HG03066 (cell line): Measurements from ENCODE around the gene WDR37.

Source experiments
- ATAC-seq: cut with Tn5 transposase; IDR thresholded peaks from one replicate; pipeline ENCODE4 v1.9.1; 2021; ENCODE audit warnings: low read depth; ENCODE audit not compliant: unreplicated experiment

The WDR37 gene

DNA sequence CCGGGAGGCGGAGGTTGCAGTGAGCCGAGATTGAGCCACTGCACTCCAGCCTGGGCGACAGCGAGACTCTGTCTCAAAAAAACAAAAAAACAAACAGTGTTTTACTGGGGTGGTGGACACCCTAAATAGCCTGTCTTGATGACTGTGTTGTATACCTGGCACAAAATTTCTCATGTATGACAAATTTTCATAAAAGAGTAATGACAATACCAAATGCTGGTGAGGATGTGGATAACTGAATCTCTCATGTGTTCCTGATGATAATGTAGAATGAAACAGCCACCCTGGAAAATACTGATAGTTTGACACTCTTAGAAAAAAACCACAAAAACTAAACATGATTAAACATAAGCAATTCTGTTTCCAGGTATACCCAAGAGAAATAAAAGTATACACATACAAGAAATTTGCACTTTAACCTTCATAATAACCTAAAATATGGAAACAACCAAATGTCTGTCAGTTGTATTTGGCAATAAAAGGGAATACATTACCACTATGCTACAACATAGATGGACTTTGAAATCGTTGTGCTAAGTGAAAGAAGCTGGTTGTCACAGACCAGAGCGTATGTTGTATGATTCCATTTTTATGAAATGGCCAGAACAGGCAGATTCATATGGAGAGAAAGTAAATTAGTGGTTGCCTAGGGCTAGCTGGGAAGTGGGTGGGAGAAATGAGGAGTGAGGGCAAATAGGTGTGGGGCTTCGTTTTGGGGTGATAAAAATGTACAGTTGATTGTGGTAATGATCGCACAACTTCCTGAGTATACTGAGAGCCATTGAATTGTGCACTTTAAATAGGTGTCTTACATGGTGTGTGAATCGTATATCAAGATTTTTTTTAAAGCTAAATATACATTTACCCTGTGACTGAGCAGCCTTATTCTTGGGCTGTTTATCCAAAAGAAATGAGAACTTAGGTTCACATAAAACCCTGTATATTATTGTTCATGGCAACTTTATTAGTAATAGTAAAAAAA is 12.5 kb downstream of the WDR37 start:
- no peak for ATAC-seq

DNA sequence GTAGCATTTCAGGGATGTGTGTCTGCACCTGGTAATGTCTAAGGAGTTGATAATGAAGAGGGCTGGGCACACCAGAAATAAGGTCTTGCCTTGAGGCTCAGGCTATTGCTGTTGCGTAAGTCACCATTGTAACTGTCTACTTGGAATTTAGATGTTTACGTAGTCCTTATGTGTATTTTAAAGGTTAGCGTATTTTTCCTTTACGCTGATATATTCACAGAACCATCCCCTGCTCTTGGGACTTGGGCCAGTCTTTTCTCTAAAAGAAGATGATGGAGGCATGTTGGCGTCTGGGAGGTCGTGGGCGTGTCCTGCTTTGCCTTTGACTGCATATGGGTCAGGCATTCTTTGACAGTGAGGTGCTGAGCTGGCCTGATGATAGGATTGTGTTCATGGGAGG is 14.7 kb downstream of the WDR37 start:
- no peak for ATAC-seq

DNA sequence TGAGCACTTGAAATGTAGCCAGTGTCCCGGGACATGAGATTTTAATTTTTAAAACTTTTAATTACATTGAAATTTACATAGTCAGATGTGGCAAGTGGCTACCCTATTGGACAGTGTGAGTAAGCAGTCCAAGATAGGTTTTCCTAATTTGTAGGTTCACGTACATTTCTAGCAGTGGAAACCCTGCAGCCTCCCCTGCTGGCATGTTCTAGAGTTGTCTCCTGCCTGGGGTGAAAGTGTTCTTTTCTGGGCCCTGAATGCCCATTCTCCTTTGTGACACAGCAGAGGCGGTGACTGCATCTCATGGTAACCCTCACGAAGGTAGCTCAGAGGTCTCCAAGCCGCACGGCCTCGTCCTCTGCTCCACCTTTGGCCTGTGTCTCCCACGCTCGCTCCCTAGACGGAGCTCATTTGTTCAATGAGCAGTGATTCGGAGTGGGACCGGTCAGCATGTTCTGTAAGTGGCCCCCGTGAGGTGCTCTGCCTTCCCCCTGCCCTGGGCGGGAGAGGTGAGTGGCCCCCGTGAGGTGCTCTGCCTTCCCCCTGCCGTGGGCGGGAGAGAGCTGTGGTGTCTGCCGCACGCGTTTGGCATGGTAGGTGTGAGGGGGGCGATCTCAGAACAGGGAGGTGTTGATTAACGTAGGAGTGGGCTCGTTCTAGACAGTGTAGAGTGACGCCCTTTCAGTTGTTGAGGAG is 18.0 kb downstream of the WDR37 start:
- ATAC-seq = no peak

GRCh38 chr10:1074748-1075308 is 18.6 kb downstream of the WDR37 start:
- no peak for ATAC-seq

DNA sequence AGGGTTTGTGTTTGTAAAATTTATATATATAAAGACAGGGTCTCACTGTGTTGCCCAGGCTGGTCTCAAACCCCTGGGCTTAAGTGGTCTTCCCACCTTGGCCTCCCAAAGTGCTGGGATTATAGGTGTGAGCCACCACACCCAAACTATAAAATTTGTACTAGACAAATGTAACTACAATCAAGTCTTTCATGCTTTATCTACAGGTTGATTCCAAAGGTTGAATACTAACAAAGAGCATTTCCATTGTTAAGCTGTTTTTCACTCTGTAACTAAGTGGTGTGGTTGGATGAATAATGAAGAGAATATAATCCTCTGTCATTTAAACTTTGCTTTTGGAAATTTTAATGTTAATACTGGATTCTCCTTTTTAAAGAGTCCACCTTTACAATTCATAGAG is 22.5 kb downstream of the WDR37 start:
- no peak for ATAC-seq

DNA sequence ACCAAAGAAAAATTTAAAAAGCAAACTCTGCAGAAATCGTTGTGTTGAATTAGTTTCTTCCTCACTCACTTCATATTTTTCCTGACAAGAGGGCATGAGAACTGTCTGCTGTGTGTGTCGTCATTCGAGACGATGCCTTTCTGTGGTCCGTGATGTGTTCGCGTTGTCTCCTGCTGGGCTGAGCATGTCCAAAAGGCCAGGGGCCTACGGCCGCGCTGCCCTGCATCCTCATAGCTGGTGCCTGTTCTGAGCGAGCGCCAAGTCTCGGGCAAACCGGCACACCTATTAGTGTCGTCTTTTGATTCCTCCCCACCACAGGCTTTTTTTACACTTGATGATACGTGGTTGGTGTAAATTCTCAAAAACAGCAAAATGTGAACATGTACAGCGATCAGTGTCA is 27.4 kb downstream of the WDR37 start:
- ATAC-seq = no peak

DNA sequence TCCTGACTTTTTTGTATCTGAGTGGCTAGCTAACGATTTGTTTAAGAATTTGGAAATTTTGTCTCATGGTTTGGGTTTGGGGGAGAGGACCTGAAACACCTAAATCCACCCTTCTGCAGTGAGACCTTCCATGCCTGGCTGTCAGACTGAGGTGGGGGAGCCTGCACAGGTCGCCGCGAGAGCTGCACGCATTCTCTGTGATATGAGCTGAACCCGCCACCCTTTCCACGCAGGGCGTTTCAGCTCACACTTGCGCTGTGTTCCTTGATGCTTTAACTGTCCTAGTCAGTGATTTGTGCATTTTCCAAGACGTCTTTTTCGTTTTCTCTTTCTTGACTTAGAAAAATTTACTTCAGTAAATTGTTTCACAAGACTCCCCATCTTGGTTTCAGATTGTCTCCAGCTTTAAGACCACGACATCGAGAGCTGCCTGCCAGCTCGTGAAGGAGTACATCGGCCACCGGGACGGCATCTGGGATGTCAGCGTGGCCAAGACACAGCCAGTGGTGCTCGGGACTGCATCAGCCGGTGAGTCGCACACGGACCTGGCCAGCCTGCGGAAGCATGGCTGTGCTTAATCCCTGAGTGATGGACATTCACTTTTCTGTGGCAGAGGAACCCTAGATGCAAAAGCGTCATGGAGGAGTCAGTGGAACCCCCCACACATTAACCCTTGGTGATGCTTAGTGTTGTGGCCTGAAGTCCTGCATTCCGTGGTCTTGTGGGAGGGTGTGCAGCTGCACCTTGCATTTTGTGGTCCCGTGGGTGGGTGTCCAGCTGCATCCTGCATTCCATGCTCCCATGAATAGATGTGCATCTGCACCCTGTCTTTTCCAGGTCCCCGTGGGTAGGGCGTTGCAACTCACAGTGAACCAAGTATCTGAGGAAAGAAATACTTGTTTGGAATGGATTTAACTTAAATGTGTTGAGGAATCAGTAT is 28.1 kb downstream of the WDR37 start:
- ATAC-seq = no peak

DNA sequence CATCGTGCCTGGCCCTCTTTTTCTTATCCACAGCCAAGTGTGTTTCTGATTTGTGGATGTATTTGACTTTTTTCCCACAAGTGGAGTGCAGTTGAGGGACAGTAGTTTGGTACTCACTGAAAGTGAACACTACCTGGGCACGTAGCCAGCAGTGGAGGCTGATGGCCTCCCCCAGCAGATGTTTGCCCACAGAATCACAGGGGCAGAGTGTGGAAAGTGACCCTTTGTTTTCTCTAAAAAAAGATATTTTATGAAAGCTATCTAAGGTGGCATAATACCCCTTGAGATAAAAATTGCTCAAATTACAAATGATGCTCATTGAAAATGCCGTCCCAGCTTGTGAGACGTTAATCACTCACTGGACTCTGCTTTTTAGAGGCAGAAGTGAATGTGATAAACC is 29.1 kb downstream of the WDR37 start:
- no peak for ATAC-seq

GRCh38 chr10:1086787-1087186 is 30.6 kb downstream of the WDR37 start:
- no peak for ATAC-seq

DNA sequence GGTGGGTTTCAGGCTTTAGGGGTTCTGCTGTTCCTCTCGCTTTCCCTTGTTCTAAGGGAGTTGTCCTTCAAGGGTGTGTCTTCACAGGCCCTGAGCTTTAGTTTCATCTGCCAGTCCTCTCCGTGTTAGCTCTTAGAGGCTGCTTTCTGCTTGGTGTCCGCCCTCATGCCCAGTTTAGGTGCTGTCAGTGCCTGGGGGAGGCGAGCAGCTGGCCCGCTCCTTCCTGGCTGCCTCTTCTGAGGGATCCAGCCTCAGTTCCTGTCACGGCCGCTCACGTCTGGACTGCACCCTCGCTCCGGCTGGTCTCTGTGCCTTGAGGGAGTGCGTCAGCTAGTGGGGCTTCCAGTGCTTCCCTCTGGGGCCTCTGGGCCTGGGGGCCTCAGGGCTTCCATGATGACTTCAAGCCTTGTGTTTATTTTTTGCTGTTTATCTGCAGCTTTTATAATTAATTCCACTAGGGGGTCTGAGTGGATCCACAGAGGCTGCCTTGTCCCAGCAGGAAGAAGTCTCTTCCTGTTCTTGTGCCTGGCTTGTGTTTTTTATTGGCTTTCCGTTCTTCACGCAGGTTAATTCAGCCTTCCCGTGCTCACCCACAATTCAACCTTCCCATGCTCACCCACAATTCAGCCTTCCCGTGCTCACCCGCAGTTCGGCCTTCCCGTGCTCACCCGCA is 33.0 kb downstream of the WDR37 start:
- no peak for ATAC-seq

DNA sequence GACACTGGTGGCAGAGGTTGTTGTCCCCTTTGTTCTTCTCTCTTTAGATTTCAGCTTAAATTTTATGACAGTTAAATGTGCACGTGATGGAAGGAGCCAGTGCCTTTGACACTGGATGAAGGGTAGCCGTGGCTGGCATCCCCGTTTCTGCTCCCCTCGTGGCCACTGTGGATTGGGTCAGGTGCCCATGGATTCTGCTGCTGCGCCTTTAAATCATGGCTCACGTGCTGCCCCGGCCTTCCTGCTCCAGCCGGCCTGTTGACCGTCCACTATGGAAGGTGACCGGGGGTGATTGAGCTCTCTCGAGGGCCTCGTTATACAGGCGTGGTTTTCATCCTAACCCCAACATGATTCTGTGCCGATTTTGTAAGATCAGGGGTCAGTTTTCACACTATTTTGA is 34.5 kb downstream of the WDR37 start:
- ATAC-seq = no peak

- ATAC-seq = no peak
Observed at GRCh38 chr10:1093696-1094095, 37.5 kb downstream of the WDR37 start.

DNA sequence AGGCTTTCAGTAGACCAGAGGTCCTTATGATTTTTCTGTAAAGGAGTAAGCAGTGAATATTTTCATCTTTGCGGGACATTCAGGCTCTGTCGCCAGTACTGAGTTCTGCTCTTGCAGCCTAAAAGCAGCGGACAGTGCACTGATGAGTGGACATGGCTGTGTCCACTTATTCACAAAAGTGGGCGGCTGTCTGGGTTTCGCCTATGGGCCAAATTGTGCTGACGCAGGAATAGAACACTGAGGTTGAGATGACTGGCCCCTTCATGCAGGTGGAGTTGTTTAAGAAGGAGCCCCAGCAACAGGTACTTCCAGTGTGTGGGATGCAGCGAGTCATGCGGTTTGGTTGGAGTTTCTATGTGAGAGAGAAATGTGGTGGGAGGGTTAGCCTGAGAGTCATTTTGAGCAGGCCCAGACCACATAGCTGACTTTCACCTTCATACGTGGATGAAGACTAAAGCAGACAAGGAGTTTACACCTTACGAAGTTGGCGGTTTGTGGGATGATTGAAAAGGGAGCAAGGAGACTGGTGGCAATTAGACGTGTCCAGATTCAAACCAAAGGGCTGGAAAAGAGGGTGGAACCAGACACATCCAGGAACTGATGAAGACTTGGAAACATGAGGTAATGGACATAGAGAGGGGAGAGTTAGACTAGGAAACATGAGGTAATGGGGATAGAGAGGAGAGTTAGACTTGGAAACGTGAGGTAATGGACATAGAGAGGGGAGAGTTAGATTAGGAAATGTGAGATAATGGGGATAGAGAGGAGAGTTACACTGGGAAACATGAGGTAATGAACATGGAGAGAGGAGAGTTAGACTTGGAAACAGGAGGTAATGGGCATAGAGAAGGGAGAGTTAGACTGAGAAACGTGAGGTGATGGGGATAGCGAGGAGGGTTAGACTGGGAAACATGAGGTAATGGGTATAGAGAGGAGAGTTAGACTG is 38.2 kb downstream of the WDR37 start:
- ATAC-seq = no peak

- ATAC-seq = no peak
Observed at GRCh38 chr10:1095498-1095897, 39.3 kb downstream of the WDR37 start.

- no peak for ATAC-seq
Observed at GRCh38 chr10:1096287-1096889, 40.2 kb downstream of the WDR37 start.

GRCh38 chr10:1097436-1097835 is 41.3 kb downstream of the WDR37 start:
- ATAC-seq = no peak

DNA sequence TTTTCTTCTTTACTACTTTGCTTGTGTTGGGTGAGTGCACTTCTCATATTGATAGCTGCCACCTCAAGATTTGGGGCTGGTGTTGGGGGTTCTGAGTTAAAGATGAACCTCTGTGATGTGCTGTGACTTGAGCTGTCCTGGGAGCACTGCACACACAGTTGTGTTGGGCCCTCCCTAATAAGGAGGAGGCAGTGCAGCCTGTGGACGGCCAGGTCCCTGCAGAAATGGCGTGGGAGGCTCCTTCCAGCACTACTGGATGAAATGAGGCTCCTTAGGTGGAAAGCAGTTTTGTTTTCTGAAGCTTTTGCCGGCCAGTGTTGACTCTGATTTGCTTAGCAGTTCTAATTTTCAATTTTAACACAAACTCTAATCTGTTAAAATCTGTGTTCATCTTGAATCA is 44.0 kb downstream of the WDR37 start:
- ATAC-seq = no peak

GRCh38 chr10:1100691-1101368 is 44.6 kb downstream of the WDR37 start:
- ATAC-seq = no peak
